NCI-H2081 treated with DMSO at 0.1 percent for 48 hours (cell line): ENCODE results near the gene LCLAT1.

Source experiments
- DNase-seq: peaks from one replicate; lab custom pipeline; 2025; lab: John Stamatoyannopoulos, UW

Gene LCLAT1

GRCh38 chr2:30422444-30423040, 24.5 kb upstream of the LCLAT1 start:
- DNase-seq = no peak

DNA sequence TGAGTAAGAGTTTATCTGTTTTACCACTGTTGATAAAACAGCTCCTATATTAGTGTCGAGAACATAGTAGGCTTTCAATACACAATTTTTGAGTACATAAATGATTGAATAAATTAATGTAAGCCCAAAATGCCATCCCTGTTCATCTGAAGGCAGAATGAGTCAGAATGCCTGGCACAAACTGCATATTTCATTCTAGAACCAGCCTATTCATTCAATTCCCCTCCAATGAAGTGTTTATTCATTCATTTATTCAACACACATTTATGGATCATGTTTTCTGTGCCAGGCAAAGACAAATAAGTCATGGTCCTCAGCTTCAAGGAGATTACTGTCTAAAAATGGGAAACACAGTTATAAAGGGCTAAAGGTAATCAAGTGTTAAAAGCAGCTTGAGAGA, 22.8 kb upstream of the LCLAT1 start:
- no peak for DNase-seq

DNA sequence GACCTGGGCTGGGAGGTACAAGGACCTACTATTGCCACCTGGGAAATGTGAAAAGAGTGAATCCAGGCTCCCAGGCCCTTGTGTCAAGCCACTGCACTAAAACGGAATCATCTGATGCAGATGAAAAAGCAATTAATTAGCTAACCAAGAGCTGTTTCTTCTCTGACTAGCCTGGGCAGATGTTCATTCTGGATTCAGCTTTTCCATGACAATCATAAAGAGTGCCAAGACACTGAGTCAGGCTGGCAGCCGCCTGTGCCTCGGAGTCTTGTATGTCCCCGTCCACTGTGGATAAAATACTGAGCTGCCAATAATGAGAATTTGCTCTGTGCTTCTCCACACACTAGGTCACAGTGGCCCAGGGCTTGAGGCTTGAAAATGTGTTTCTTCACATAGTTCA, 21.7 kb upstream of the LCLAT1 start:
- DNase-seq = no peak

- DNase-seq = no peak
These were observed 19.3 kb upstream of the LCLAT1 start for GRCh38 chr2:30427606-30428347.

GRCh38 chr2:30428348-30428662, 18.7 kb upstream of the LCLAT1 start:
- DNase-seq = no peak

DNA sequence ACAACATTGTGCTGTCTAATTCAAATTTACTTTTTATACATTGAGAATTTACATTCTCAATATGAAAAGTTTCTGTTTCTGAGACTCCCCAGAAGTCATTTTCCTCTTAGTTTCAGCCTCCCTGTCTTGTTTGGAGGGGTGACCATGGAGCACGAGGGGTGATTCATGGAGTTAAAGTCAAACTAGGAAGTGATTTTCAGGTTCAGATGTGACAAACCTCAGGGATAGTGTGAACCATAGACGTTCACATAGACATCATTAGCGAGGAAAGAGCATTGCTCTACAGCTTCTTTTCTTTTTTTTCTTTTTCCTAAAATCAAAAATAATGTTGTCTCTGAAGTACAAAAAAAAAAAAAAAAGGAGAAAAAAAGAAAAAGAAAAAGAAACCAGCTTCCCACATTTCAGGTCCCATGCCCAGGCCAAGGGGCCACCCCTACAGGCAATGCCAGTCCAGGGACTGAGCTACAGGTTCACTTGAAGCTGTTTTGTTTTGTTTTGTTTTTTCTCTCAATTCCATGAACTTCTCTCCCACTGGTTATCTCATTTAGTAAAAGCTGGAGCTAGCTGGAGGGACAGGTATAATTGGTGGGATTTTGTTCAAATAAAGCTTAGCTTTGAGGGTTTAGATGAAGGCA, 18.1 kb upstream of the LCLAT1 start:
- no peak for DNase-seq

- no peak for DNase-seq
These were observed 13.3 kb upstream of the LCLAT1 start for GRCh38 chr2:30433541-30434299.

GRCh38 chr2:30434708-30435107, 12.3 kb upstream of the LCLAT1 start:
- DNase-seq = no peak

- no peak for DNase-seq
These were observed 10.1 kb upstream of the LCLAT1 start for GRCh38 chr2:30436859-30437435.

DNA sequence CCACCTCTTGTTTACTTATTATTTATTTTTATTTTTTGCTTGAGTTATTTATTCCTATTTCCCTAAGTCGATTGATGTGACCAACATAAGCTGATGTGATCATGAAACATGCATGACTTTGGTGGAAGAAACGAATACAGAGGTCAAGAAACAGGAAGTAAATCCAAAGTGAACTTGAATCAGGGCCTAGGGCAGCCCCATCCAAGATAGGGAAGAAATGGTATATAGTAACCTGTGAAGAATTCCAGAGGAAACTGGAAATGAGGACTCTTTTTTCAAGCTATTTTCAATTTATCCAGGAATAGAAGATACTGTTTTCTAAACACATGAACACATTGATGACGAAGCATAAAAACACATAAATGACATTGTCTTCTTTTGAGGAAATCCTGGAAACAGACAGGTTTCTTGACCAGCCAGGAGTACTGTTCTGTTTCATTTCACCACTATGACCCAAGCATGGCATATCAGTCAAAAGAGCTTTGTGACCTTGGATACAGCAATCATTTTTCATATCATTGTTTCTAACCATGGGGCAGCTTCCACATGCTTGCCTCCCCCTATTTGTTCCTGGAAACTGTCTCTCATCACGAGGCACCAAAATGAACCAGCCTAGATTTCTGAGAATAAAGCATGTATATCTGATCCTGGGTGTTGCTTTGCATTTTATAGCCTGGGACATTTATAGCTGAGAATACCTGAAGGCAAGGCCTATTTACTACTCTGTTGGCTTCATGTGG, 9.1 kb upstream of the LCLAT1 start:
- DNase-seq = no peak

GRCh38 chr2:30439296-30439695, 7.8 kb upstream of the LCLAT1 start:
- DNase-seq = no peak

- no peak for DNase-seq
These were observed 7.2 kb upstream of the LCLAT1 start for GRCh38 chr2:30439879-30440278.

- DNase-seq = no peak
These were observed 6.0 kb upstream of the LCLAT1 start for GRCh38 chr2:30441023-30441422.

- DNase-seq = no peak
These were observed 4.0 kb upstream of the LCLAT1 start for GRCh38 chr2:30443081-30443480.

DNA sequence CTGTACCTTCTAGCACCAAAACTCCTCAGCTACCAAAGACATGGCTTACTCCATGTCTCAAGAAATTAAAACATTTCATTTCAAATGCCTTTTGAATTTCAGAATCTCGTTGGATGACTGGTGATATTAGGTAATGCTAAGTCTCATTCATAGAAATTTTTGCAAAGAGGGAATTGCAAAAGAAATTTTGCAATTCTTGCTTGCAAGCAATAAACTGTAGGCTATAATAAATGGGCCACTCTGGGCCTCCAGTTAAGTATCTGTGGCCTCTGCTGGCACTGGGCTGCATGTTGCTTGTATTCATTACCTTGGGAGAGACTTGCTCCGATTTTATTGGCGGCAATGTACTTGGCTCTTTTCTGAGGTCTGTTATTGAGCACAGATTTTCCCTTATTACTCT, 2.8 kb upstream of the LCLAT1 start:
- no peak for DNase-seq

DNA sequence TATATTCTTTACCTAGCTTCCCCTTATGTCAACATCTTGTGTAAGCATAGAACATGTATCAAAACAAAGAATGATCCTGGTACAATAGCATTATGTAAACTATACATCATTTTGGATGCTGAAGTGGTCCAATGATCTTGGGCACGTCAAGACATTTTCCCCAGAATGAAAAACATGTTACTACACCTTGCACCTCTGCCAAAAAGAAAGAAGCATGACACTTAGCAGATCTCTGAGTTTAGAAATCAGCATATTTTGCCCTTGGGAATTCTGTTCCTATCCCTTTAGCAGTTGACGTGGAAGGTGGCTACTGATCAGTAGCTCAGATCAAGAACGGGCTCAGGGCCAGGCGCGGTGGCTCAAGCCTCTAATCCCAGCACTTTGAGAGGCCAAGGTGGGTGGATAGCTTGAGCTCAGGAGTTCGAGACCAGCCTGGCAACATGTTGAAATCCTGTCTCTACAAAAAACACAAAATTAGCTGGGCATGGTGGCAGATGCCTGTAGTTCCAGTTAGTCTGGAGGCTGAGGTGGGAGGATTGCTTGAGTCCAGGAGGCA, 1.7 kb upstream of the LCLAT1 start:
- no peak for DNase-seq

GRCh38 chr2:30446602-30447148, 371 bp upstream of the LCLAT1 start:
- no peak for DNase-seq

DNA sequence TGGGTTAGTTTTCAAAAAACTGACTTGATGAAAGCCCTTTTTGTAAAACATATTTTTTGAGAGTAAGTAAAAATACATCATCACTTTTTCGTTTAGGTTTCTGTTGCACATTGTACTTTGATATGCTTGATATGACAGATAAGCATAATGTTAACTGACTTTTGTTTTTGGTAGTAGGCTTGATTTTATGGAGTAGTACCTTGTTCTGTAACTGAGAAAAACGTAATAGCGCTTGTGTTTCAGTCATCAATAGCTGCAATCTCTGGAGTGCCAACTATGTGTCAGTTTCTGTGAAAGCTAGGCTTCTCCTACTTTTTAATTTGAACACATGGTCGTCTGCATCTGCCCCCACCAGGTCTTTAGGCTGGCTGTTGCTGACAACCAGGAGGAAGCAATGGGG, 1.3 kb downstream of the LCLAT1 start:
- DNase-seq = no peak

GRCh38 chr2:30448866-30449265, 1.8 kb downstream of the LCLAT1 start:
- DNase-seq = no peak

DNA sequence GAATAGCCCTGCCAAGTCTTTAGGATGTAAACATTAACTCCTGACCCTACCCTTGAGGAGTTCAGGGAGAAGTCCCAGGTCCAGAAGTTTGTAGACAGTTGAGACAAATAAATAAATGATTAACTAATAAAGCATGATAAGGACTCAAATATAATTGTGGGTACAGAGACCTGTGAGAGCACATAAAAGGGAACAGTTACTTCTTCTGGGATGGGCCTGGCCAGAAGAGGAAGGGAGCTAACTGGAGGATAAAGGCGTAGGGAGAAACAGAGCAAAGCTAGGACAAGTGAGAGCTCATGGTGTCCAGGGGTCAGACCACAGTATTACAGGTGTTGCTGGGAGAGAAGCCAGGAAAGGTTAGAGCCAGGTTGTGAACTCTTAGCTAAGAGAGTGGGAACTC, 3.0 kb downstream of the LCLAT1 start:
- no peak for DNase-seq

DNA sequence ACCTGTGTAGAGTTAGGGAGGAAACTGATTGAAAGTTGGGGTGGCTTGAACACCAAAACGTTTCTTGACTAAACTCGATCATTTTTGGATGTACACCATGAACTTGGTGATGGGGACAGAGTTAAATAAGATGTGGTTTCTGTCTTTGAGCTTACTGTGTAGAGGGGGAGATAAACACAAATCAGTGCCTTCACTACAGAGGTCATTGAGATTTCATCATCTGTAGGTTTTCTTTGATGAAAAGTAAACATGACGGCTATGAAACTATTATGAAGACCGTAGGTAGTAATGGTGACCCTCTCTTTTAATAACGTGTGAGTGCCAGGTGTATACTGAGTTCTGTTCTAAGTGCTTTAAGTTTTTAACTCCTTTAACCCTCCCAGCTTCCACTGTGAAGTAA, 6.5 kb downstream of the LCLAT1 start:
- DNase-seq = no peak
